Islet precursor cell (in vitro differentiated cells): Measurements from ENCODE around the gene PODNL1.
A peak's percentile ranks its signal among the peaks of the same experiment; 100 is the strongest.
"Not testable (repeated sequence)": the region's sequence is repeated elsewhere in the genome, so short reads cannot be mapped to it uniquely, and the experiment has no call there.

ENCODE experiments used
- DNase-seq: peaks from one replicate; pipeline ENCODE4 v3.0.0-alpha.2; 2018

Gene PODNL1

DNA sequence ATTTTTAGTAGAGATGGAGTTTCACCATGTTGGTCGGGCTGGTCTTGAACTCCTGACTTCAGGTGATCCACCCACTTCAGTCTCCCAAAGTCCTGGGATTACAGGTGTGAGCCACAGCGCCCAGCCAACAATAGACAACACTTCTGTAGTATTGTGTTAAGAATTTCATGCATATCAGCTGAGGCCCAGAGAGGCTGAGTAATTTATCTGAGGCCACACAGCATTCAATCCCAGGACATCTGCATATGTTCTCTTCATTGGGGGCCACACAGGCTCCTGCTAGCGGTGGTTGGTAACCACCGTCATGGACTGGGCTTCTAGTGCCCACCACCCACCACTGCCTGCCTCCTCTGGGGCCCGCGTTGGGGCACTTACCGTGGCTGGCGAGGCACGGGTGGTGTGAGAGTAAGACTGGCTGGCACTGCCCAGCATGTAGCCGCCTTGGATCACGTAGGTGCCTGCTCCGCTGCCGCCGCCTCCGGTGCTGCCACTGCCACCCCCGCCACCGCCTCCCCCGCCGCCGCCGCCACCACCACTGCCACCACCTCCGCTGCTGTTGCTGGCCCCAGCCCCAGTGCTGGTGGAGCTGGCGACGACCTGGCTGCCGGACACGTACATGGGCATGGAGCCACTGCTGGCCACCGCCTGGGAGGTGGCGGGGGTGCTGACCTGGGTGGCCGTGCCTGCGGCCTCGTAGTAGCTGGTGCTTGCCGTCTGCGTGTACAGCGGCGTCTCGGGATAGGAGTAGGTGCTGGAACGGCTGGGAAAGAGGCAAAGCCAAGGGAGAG is 34.3 kb upstream of the PODNL1 start:
- DNase-seq = no peak

DNA sequence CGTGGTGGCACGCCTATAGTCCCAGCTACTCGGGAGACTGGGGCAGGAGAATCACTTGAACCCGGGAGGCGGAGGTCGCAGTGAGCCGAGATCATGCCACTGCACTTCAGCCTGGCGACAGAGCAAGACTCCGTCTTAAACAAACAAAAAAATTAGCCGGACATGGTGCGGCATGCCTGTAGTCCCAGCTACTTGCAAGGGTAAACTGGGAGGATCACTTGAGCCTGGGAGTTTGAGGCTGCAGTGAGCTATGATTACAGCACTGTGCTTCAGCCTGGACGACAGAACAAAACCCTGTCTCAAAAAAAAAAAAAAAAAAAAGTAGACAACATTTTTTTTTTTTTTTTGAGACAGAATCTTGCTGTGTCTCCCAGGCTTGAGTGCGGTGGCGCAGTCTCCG is 33.7 kb upstream of the PODNL1 start:
- DNase-seq = not testable (repeated sequence)

GRCh38 chr19:13969897-13970296 is 31.7 kb upstream of the PODNL1 start:
- DNase-seq = no peak

DNA sequence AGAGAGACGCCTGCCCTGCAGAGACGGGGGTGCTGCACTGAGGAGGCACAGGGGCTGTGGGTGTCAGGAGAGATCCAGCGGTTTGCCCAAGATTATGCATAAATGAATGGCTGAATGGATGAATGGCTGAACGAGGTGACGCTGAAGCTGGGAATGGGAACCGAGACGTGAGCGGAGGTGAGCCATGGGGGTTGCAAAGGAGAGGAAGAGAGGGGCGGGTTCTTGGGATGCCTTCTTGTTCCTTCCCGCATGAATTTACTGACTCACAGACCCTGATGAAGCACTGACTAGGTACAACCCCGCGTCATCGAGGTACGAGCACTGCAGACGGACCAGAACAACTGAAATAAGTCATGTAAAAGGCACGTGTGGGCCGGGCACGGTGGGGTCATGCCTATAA is 30.8 kb upstream of the PODNL1 start:
- no peak for DNase-seq

GRCh38 chr19:13968383-13968935 is 30.2 kb upstream of the PODNL1 start:
- no peak for DNase-seq

GRCh38 chr19:13967206-13967605 is 29.0 kb upstream of the PODNL1 start:
- DNase-seq = not testable (repeated sequence)

GRCh38 chr19:13966684-13967128 is 28.5 kb upstream of the PODNL1 start:
- DNase-seq = no peak

GRCh38 chr19:13965926-13966683 is 27.9 kb upstream of the PODNL1 start:
- DNase-seq = no peak

DNA sequence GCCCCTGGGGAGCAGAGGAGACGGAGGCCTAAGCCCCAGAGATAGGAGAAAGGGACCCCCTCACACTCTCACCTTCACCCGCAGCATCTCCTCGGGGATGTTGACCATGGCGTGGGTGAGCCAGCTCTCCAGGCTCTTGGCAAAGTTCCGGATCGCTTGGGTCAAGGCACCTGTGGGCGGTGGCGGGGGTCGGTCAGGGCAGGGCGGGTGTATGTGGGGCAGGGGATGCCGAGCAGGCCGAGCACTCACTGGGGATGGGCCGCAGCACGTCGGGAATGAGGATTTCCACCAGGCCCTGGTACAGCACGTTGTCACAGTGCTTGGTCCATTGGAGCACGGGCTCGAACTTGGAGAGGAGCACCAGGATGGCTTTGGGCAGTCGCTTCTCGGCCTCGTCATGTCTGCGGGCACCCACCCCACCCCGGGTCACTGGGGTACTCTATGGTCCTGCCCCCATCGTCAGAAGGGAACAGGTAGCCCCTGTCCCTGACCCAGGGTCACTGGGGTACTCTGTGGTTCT is 27.2 kb upstream of the PODNL1 start:
- DNase-seq = peak; percentile 50

DNA sequence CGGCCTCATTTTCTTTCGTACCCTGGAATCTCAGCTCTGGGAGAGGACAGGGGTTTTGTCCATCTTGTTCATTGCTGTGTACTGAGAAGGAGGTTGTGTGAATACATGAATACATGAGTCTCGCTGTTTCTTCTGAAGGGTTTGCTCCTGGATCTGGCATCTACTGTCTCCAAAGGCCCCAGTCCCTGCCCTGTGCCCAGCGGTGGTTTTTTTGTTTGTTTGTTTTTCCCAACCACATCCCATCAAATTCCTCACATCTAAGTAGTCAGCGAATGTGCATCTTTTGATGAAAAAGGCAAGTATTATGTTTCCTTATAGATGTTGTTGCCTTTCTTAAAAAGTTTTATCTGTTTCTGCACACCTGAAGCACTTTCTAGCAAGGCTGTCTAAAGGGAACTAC is 26.6 kb upstream of the PODNL1 start:
- DNase-seq = no peak

- DNase-seq = no peak
Measured at GRCh38 chr19:13963603-13964105, 25.4 kb upstream of the PODNL1 start.

DNA sequence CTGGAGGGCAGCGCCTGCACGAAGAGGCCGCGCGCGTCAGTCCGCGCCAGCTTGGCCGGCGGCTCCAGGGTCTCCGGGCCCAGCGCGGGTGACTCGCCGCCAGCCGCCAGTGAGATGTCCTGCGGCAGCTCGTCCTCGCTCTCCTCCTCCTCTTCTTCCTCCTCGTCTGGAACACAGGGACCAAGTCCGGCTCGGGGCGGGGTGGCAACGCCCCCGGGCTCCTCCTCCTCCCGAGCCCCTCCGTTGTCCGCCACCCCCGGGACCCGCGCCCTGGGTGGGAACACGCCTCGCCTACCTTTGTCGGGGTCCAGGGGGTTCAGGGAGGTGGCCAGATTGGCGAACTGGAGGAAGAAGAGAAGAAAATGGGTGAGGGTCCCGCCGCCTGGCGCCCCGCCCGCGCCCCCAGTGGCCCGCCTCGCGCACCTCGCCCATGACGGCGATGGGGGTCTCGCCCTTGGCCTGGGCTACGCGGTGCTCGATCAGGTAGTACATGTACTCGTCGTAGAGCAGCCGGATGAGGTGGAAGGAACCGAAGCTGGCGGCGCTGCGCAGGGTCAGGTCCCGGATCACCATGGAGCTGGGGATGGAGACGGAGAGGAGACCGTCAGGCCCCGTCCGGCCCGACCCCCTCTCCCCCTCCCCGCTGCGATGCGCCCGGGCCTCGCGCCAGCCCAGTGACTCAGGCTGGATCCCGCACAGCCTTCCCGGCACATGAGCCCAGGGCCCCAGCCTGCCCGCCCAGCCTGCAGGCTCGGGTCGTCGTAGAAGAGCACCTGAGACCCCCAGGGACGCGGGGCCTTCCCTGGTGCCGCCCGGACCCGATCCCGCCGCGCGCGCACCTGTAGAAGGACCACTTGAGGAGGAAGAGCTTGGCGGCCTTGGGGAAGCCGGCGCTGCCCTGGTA is 24.7 kb upstream of the PODNL1 start:
- DNase-seq = peak; percentile 74

GRCh38 chr19:13961826-13962698 is 23.8 kb upstream of the PODNL1 start:
- DNase-seq = peak; percentile 80

- DNase-seq = peak; percentile 50
Measured at GRCh38 chr19:13960863-13961784, 22.9 kb upstream of the PODNL1 start.

DNA sequence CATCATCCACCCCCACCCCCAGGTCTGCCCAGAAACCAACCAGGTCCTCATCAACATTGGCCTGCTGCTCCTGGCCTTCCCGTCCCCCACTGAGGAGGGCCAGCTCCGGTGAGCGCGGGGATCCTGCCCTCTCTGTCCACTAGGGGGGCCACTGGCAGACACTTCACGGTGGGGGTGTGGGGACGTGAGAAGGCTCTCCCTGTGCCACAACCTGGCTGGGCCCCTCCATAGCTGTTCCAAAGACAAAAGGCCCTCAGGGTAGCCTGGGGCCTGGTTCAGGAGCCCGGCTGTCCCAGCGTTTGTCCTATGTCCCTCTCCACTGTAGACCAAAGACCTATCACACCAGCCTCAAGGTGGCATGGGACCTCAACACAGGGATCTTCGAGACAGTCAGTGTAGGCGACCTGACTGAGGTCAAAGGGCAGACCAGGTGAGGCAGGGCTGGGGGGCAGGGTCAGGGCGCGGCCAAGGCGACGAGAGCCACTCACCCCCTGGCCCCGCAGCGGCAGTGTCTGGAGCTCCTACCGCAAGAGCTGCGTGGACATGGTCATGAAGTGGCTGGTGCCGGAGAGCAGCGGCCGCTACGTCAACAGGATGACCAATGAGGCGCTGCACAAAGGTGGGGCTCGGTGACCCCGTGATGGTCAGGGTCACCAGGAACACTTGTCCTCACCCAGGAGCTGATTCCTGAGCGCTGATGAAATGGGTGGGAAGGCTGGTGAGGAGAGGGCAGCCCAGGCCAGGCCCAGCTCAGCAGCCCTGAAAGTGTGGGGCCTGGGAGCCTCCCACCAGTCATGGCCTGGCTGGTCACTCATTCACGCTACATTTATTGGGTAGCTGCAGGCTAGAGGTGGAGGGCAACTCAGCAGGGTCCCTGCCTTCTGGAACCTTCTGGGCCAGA is 22.0 kb upstream of the PODNL1 start:
- DNase-seq = no peak

GRCh38 chr19:13959141-13959961 is 21.1 kb upstream of the PODNL1 start:
- DNase-seq = no peak

DNA sequence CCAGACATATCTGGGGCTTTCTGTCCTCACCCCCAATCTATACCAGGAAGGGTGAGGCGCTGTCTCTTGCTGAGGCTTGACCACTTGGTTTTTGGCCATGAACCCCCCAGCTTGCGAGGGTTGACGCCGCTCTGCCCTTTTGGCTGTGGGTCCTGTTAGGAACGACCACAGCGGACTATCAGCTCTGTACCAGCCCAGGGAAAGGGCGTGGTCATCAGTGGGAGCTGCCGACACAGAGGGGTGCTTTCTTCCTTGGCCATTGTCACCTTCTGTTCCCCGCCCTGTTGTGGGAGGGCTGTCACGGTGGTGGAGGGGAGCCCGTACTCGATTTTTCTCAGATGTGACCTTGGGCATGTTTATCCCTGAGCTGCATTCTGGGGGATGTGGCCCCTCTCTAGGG is 19.8 kb upstream of the PODNL1 start:
- peak; percentile 52 for DNase-seq

DNA sequence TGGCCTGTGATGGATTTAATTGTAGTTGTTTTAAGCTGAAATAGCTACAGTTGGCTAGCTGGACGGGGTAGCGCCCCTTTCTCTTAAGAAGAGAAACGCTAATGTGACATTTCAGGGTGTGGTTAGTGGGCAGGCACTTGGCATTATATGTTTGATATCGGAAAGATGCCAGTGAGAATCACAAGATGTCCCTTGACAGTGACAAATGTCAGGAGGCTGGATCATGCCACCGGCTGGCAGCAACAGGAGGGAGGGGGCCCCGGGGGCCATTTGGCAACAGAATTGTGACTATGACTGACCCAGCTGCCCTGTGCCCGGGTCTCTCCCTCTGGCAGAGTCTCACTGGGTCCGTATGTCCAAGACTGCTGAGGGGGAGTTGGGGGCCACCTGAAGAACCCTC is 18.8 kb upstream of the PODNL1 start:
- no peak for DNase-seq
